ENCODE data around the gene GCNA. TPM values are rescaled to one million over a fixed set of nuclear protein-coding genes. Genes with fewer than 3 reads are reported as not detected.

GCNA gene, protein sequence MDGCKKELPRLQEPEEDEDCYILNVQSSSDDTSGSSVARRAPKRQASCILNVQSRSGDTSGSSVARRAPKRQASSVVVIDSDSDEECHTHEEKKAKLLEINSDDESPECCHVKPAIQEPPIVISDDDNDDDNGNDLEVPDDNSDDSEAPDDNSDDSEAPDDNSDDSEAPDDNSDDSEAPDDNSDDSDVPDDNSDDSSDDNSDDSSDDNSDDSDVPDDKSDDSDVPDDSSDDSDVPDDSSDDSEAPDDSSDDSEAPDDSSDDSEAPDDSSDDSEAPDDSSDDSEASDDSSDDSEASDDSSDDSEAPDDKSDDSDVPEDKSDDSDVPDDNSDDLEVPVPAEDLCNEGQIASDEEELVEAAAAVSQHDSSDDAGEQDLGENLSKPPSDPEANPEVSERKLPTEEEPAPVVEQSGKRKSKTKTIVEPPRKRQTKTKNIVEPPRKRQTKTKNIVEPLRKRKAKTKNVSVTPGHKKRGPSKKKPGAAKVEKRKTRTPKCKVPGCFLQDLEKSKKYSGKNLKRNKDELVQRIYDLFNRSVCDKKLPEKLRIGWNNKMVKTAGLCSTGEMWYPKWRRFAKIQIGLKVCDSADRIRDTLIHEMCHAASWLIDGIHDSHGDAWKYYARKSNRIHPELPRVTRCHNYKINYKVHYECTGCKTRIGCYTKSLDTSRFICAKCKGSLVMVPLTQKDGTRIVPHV
- total RNA-seq, result 1 to 10 TPM; 2.1 to 2.3 TPM
- 1.0 TPM for polyA plus RNA-seq (2013, experiment 1 of 2)
- polyA plus RNA-seq (2013, experiment 2 of 2), result 0.91 TPM
- long read RNA-seq, experiment 1, result 0 reads
- long read RNA-seq, experiment 2, partial matches to known transcripts, result 1 of 3 reads
- long read RNA-seq, experiment 2, other reads (novel, unspliced or antisense), result 2 of 3 reads
- long read RNA-seq, experiment 3, partial matches to known transcripts, result 0 of 1 reads
- long read RNA-seq, experiment 3, other reads (novel, unspliced or antisense), result 1 of 1 reads
- long read RNA-seq, experiment 4, partial matches to known transcripts, result 0 of 1 reads
- long read RNA-seq, experiment 4, other reads (novel, unspliced or antisense), result 1 of 1 reads

DNA sequence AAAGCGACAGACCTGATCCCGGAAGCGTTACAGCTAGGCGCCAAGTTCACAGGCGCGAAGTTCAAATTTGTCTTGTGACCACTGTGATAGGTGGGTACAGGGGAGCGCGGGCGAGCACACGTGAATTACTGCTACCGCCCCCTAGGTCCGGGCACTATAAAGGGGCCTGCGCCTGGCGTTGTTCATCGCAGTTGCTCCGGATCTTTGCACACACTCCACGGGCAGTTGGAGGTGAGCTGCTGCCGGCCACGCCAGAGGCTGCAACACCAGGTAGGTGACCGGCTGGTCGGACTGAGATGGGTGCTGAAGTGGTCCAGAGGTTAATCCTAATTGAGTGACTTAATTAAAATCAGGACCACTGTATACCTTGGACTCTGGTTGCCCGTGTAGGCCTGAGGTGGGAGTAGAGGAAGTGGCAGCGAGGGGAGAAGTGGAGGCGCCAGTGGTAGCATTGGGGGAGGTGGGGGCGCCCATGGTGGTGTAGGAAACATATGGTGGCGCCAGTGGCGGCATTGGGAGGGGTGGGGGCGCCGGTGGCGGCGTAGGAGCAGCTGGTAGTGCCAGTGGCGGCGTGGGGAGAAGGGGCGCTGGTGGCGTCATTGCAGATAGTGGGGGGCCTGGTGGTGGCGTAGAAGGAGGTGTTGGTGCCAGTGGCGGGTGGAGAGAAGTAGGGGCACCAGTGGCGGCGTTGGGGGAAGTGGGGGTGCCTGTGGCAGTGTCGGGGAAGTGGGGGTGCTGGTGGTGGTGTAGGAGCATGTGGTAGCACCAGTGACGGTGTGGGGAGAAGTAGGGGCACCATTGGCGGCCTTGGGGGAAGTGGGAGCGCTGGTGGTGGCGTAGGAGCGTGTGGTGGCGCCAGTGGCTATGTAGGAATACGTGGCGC lies at the start of gene GCNA:
TSS of gene GCNA (plus strand) at position 185 of the 883 bp plus-strand sequence. CDS start 2,385 bp downstream, outside the sequence.
- Histone ChIP-seq H3K9me3 (ENCODE audit: control insufficient read depth, low read length) (no peaks in the 10 kb centered on the region), H3K27ac (ENCODE audit: low read depth, low read length) (no peak within 1 kb of the TSS), H3K9ac (ENCODE audit: extremely low read depth, low read length, poor library complexity, severe bottlenecking) (no peak within 1 kb of the TSS), H3K4me1 (ENCODE audit: control insufficient read depth, insufficient read depth, low read length) (no peaks in the 10 kb centered on the region), H3K36me3 (ENCODE audit: control insufficient read depth, insufficient read depth, low read length) (peaks cover 31% of the 10 kb centered on the region), H3K27me3 (ENCODE audit: control insufficient read depth, insufficient read depth, low read length, poor library complexity, severe bottlenecking) (no peaks in the 10 kb centered on the region), H3K4me3 (ENCODE audit: low read length) (no peak within 1 kb of the TSS)
- no peak for DNase-seq
- WGBS, 2 experiments (ENCODE audit: insufficient coverage in 1 of 2, insufficient read length in 1 of 2), result 95 to 100% methylated on average over 4 to 29 of the region's 48 CpGs
- Mint-ChIP-seq H3K4me3 (no peak within 1 kb of the TSS), H3K27ac (no peak within 1 kb of the TSS), H3K27me3 (ENCODE audit: insufficient read depth) (no peaks in the 10 kb centered on the region), H3K36me3 (ENCODE audit: low read depth) (peaks cover 58% of the 10 kb centered on the region), H3K9me3 (peaks cover 42% of the 10 kb centered on the region), H3K4me1 (no peaks in the 10 kb centered on the region)
- no peak for TF ChIP-seq CTCF (conservative IDR thresholded peaks at IDR 0.05)

GRCh38 chrX:71532078-71532752 lies 46.0 kb upstream of the GCNA start:
- WGBS, 2 experiments (ENCODE audit: insufficient coverage in 1 of 2, insufficient read length in 1 of 2), result 14 to 17% methylated on average over 22 to 25 of the region's 25 CpGs
- H3K9me3 ChIP-seq (ENCODE audit: control insufficient read depth, low read length), result no peaks in the 10 kb centered on the region
- Mint-ChIP-seq H3K36me3 (ENCODE audit: low read depth) (peaks cover 7% of the 10 kb centered on the region), H3K9me3 (peaks cover 74% of the 10 kb centered on the region), H3K27me3 (ENCODE audit: insufficient read depth) (no peaks in the 10 kb centered on the region), H3K4me1 (peaks cover 2% of the 10 kb centered on the region), H3K27ac (peak overlapping the region; percentile 41), H3K4me3 (peak overlapping the region; percentile 98)
- DNase-seq, result no peak
- H3K27ac ChIP-seq (ENCODE audit: low read depth, low read length), result no peak overlapping the region
- no peak for TF ChIP-seq CTCF (conservative IDR thresholded peaks at IDR 0.05)
- peak overlapping the region; percentile 39 for H3K9ac ChIP-seq (ENCODE audit: extremely low read depth, low read length, poor library complexity, severe bottlenecking)
- no peaks in the 10 kb centered on the region for H3K36me3 ChIP-seq (ENCODE audit: control insufficient read depth, insufficient read depth, low read length)
- no peaks in the 10 kb centered on the region for H3K4me1 ChIP-seq (ENCODE audit: control insufficient read depth, insufficient read depth, low read length)
- no peaks in the 10 kb centered on the region for H3K27me3 ChIP-seq (ENCODE audit: control insufficient read depth, insufficient read depth, low read length, poor library complexity, severe bottlenecking)
- peak overlapping the region; percentile 96 for H3K4me3 ChIP-seq (ENCODE audit: low read length)

Measured in endodermal cell (in vitro differentiated cells).